ENCODE measurements around the gene MARCHF10. TPM values are rescaled to one million over a fixed set of nuclear protein-coding genes. Genes with fewer than 3 reads are reported as not detected.

Gene MARCHF10
- total and polyA plus RNA-seq, 2 of the 4 experiments (the other 2 are of a cell fraction) = 0.18 to 0.74 TPM

DNA sequence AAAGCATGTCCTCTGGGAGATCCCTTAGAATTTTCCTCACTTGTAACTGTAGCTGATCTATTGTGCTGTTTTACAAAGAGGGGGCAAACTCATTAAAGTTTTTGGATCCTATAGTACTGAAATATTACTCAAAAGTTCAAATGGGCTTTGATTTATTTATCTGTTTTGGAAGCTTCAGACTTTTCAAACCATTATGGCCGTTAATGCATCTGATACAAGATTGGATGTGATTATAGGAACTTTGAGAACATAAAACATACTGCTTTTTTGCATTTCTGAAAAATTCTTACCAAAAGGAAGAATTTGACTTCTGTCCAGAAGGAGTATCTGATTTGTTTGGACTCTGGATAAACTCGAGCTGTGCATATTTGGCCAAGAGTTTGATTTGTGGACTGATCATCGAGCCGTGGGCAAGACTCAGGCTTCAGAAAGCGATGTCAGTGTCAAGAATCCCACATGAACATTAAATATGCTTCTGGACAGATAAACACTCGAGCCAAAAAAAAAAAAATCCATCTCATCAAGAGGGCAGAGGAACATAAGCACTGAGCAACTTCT is 8.2 kb upstream of the MARCHF10 start:
- in situ Hi-C loops (cut with MboI; ENCODE audit: low sequenced_read_pairs) = no loop called here
- POLR2A ChIA-PET (ENCODE audit: unreplicated experiment) = no interaction called here

More for the DNA sequence above, 8.2 kb upstream of the MARCHF10 start:
- Histone ChIP-seq H4K91ac (ENCODE audit: insufficient read depth, low read depth, low read length) (no peak overlapping the region), H3K14ac (replicated peaks; ENCODE audit: low read depth, low read length) (peak overlapping the region; percentile 76), H3K4me3 (ENCODE audit: insufficient read depth, low read depth, low read length) (no peak overlapping the region), H2AK5ac (ENCODE audit: low read depth, low read length) (no peak overlapping the region), H2BK120ac (ENCODE audit: low read depth, low read length) (peak overlapping the region; percentile 39; the same call in 1 of the 2 replicates), H3K23ac (ENCODE audit: low read depth, low read length) (0 out of 2 replicates have a peak overlapping the region, but pooled peaks have one; percentile 36), H3K27me3 (ENCODE audit: control insufficient read depth, insufficient read depth, low read length) (no peaks in the 10 kb centered on the region), H3K36me3 (ENCODE audit: control insufficient read depth, insufficient read depth, low read length) (no peaks in the 10 kb centered on the region), H3K18ac (ENCODE audit: low read depth, low read length) (peak overlapping the region; percentile 2; the same call in 1 of the 2 replicates), H4K20me1 (ENCODE audit: insufficient read depth, low read length) (no peaks in the 10 kb centered on the region), H3K79me1 (ENCODE audit: low read depth in 1 of 2, low read length in 2 of 2) (0 out of 4 replicates have a peak, but pooled peaks cover 3 to 4% of the 10 kb centered on the region in 2 experiments), H3K27ac (ENCODE audit: insufficient read depth, low read length) (peak overlapping the region; percentile 44; the same call in 1 of the 2 replicates), H2BK5ac (ENCODE audit: low read depth, low read length, poor library complexity, severe bottlenecking) (peak overlapping the region; percentile 18), H4K8ac (ENCODE audit: low read depth in 2 of 2, low read length in 2 of 2) (peak overlapping the region in 1 of 2 experiments; percentile 56; a peak in 2 of 4 replicates), H2AFZ (replicated peaks; ENCODE audit: low read length, poor library complexity) (no peak overlapping the region), H2BK20ac (ENCODE audit: low read depth, low read length) (peak overlapping the region; percentile 81; the same call in 1 of the 2 replicates), H3K4ac (ENCODE audit: low read depth, low read length) (peak overlapping the region; percentile 48; the same call in 1 of the 2 replicates), H3K9ac (ENCODE audit: low read depth, low read length) (no peak overlapping the region), H3K9me3 (ENCODE audit: control insufficient read depth, insufficient read depth, low read length) (peaks cover 5% of the 10 kb centered on the region), H3K4me2 (ENCODE audit: low read depth, low read length) (no peak overlapping the region; the same call in 1 of the 2 replicates), H3K9me1 (ENCODE audit: insufficient read depth, low read length) (peaks cover 12% of the 10 kb centered on the region; the same call in 1 of the 2 replicates), H2AK9ac (replicated peaks; ENCODE audit: low read depth, low read length, poor library complexity) (no peak overlapping the region), H3K56ac (ENCODE audit: extremely low read depth, insufficient read depth, low read length) (no peak overlapping the region), H2BK15ac (ENCODE audit: low read depth, low read length) (peak overlapping the region; percentile 66; the same call in 2 of the 3 replicates), H4K5ac (ENCODE audit: low read depth, low read length) (no peak overlapping the region), H3K4me1 (ENCODE audit: control insufficient read depth, insufficient read depth, low read length) (peaks cover 17% of the 10 kb centered on the region)
- dilution Hi-C loops (cut with HindIII; ENCODE audit: low sequenced_read_pairs, unreplicated experiment) = no loop called here
- BruUV-seq (replicated peaks) = no TSS peak
- no peak for TF ChIP-seq BHLHE40 (IDR thresholded peaks at IDR 0.05; ENCODE audit: low read depth, low read length)
- no peak for TF ChIP-seq CHD1 (IDR thresholded peaks at IDR 0.05; ENCODE audit: low read depth, low read length)
- ATAC-seq (ENCODE audit: low read depth) = peak; percentile 8; the same call in 1 of the 2 replicates
- intact Hi-C loops (cut with micrococcal nuclease) = no loop called here
- WGBS, 2 experiments (ENCODE audit: extremely low coverage in 2 of 2, insufficient read length in 1 of 2) = no CpG with 5 or more reads among the region's 6 CpGs
- CTCF ChIA-PET = no interaction called here
- peak; percentile 60 for DNase-seq

Data from IMR-90 (cell line).